ENCODE results near the gene GPANK1. TPM values are rescaled to one million over a fixed set of nuclear protein-coding genes. Genes with fewer than 3 reads are reported as not detected.

The GPANK1 gene
- total RNA-seq, 1 experiment from 2014 or later, result 11.5 TPM

DNA sequence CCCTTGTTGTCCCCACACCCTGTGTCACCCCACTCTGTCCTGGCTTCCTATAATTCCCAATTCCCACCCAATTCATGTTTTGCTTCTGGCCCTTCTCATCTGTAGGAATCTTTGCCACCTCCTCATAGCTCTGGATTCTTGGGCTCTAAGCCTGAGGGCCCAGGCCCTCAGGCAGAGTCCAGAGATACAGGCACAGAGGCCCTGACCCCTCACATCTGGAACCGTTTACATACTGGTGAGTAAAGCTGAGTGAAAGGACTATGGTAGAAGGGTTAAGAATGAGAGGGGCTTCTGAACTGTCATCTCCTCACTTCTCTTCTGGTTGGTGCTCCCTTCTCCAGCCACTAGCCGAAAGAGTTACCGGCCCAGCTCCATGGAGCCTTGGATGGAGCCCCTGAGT, 30.7 kb downstream of the GPANK1 start:
- POLR2A ChIA-PET (ENCODE audit: unreplicated experiment), result no interaction called here
- Histone ChIP-seq H3K36me3 (ENCODE audit: low read depth) (peaks cover 12% of the 10 kb centered on the region; the same call in 1 of the 2 replicates), H3K4me1 (replicated peaks; ENCODE audit: insufficient read depth) (no peaks in the 10 kb centered on the region), H3K9me2 (ENCODE audit: insufficient read depth) (no peaks in the 10 kb centered on the region), H3K79me2 (ENCODE audit: low read depth) (no peaks in the 10 kb centered on the region), H2AFZ (no peak overlapping the region), H3K27ac (no peak overlapping the region), H3F3A (ENCODE audit: insufficient read depth, low read depth) (peaks cover 67% of the 10 kb centered on the region), H3K4me3 (no peak overlapping the region), H3K27me3 (ENCODE audit: insufficient read depth, low read depth) (no peaks in the 10 kb centered on the region), H4K20me1 (ENCODE audit: insufficient read depth) (0 out of 2 replicates have a peak, but pooled peaks cover 11% of the 10 kb centered on the region), H3K9me3 (ENCODE audit: insufficient read depth, low read depth) (no peaks in the 10 kb centered on the region), H3K4me2 (no peak overlapping the region)
- intact Hi-C loops (cut with micrococcal nuclease; ENCODE audit: unreplicated experiment), result no loop called here
- no TSS peak for BruUV-seq (replicated peaks)
- TF ChIP-seq EZH2 (IDR thresholded peaks at IDR 0.05; ENCODE audit: low read depth), result no peak
- no peak for TF ChIP-seq CTCF (conservative IDR thresholded peaks at IDR 0.05)
- DNase-seq, result no peak
- CTCF ChIA-PET, result no interaction called here

DNA sequence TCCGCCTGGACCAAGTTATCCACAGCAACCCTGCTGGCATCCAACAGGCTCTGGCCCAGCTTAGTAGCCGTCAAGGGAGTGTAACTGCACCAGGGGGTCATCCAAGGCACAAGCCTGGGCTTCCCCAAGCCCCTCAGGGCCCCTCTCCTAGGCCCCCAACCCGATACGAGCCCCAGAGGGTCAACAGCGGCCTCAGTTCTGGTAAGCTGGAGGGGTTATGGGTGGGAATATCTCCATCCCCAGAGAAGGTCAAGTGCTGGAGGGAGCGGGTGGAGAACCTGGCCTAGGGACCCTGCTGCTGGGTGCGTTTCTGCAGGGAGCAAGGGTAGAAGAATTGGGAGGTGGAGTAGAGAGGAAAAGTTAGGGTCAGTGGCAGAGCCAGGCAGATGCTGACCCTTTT, 31.4 kb downstream of the GPANK1 start:
- no peak overlapping the region for H3K27ac ChIP-seq
- no peaks in the 10 kb centered on the region for H3K9me2 ChIP-seq (ENCODE audit: insufficient read depth)
- H3K36me3 ChIP-seq (ENCODE audit: low read depth), result peaks cover 18% of the 10 kb centered on the region
- ChIA-PET POLR2A (ENCODE audit: unreplicated experiment) (interaction anchor here (0.7 kb wide), 1 partner anchor 7 kb away, joined by 3 read pairs; no protein-coding TSS in a partner anchor), CTCF (no interaction called here)
- no TSS peak for BruUV-seq (replicated peaks)
- H3K27me3 ChIP-seq (ENCODE audit: insufficient read depth, low read depth), result no peaks in the 10 kb centered on the region
- no peaks in the 10 kb centered on the region for H3K9me3 ChIP-seq (ENCODE audit: insufficient read depth, low read depth)
- H2AFZ ChIP-seq, result no peak overlapping the region
- H4K20me1 ChIP-seq (ENCODE audit: insufficient read depth), result 0 out of 2 replicates have a peak, but pooled peaks cover 11% of the 10 kb centered on the region
- no peak overlapping the region for H3K4me3 ChIP-seq
- no peak for TF ChIP-seq EZH2 (IDR thresholded peaks at IDR 0.05; ENCODE audit: low read depth)
- TF ChIP-seq CTCF (conservative IDR thresholded peaks at IDR 0.05), result no peak
- H3K79me2 ChIP-seq (ENCODE audit: low read depth), result no peaks in the 10 kb centered on the region
- H3F3A ChIP-seq (ENCODE audit: insufficient read depth, low read depth), result peaks cover 60% of the 10 kb centered on the region
- DNase-seq, result no peak
- H3K4me2 ChIP-seq, result no peak overlapping the region
- intact Hi-C loops (cut with micrococcal nuclease; ENCODE audit: unreplicated experiment), result no loop called here
- H3K4me1 ChIP-seq (replicated peaks; ENCODE audit: insufficient read depth), result no peaks in the 10 kb centered on the region

- H3K79me2 ChIP-seq (ENCODE audit: low read depth), result no peaks in the 10 kb centered on the region
- peaks cover 24% of the 10 kb centered on the region for H3K36me3 ChIP-seq (ENCODE audit: low read depth)
- DNase-seq, result no peak
- H3K9me2 ChIP-seq (ENCODE audit: insufficient read depth), result no peaks in the 10 kb centered on the region
- no peak for TF ChIP-seq CTCF (conservative IDR thresholded peaks at IDR 0.05)
- no peak for TF ChIP-seq EZH2 (IDR thresholded peaks at IDR 0.05; ENCODE audit: low read depth)
- CTCF ChIA-PET, result no interaction called here
- no peaks in the 10 kb centered on the region for H3K27me3 ChIP-seq (ENCODE audit: insufficient read depth, low read depth)
- H3F3A ChIP-seq (ENCODE audit: insufficient read depth, low read depth), result peaks cover 51% of the 10 kb centered on the region
- H3K4me1 ChIP-seq (replicated peaks; ENCODE audit: insufficient read depth), result no peaks in the 10 kb centered on the region
- intact Hi-C loops (cut with micrococcal nuclease; ENCODE audit: unreplicated experiment), result no loop called here
- no peak overlapping the region for H3K4me2 ChIP-seq
- BruUV-seq (replicated peaks), result no TSS peak
- H3K27ac ChIP-seq, result no peak overlapping the region
- no peaks in the 10 kb centered on the region for H3K9me3 ChIP-seq (ENCODE audit: insufficient read depth, low read depth)
- POLR2A ChIA-PET (ENCODE audit: unreplicated experiment), result interaction anchor here (0.7 kb wide), 1 partner anchor 8 kb away, joined by 3 read pairs; no protein-coding TSS in a partner anchor
- no peak overlapping the region for H2AFZ ChIP-seq
- H3K4me3 ChIP-seq, result no peak overlapping the region
- 0 out of 2 replicates have a peak, but pooled peaks cover 3% of the 10 kb centered on the region for H4K20me1 ChIP-seq (ENCODE audit: insufficient read depth)
Measured at GRCh38 chr6:31632279-31632946, 32.4 kb downstream of the GPANK1 start.
